ENCODE measurements around the gene C12orf57. TPM values are rescaled to one million over a fixed set of nuclear protein-coding genes. Genes with fewer than 3 reads are reported as not detected.
A peak's percentile ranks its signal among the peaks of the same experiment; 100 is the strongest.

C12orf57 gene
- total and polyA plus RNA-seq, 10 of the 15 experiments (the other 5 are each of a cell fraction or from before 2014, with no cell fraction given): 64.5 to 377 (median 211) TPM

DNA sequence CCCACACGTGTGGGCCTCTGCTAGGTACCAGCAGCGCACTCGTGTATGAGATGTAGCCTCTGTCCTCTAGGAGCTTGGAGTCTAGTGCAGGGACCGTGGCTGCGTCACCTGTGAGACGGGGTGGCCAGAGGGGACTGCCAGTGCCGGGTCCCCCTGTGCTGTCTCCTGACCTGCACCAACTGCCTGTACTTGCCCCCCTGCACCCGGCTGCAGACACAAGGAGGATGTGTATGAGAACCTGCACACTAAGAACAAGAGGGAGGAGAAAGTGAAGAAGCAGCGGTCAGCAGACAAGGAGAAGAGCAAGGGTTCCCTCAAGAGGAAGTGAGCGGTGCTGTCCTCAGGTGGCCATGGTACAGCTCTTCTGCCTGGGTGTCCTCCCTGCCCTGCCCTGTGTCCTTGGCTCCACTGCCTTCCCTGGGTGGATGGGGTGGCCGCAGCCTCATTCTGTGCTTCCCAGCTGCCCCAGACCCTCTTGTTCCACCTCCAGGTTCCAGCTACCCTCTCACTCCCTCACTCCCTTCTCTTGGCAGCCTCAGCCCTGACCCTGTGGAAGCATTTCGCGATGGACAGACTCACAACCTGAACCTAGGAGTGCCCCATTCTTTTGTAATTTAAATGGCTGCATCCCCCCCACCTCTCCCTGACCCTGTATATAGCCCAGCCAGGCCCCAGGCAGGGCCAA, 16.9 kb downstream of the C12orf57 start (continued):
- TF ChIP-seq SREBF2 (IDR thresholded peaks at IDR 0.05; ENCODE audit: low read length) (no peak), TCF12 (IDR thresholded peaks at IDR 0.05; ENCODE audit: low read depth, low read length) (no peak), SIN3A (IDR thresholded peaks at IDR 0.05; ENCODE audit: low read depth, low read length) (no peak), POLR2AphosphoS5 (IDR thresholded peaks at IDR 0.05; ENCODE audit: low read length) (peak; percentile 32; the same call in 1 of the 2 replicates), RELA (IDR thresholded peaks at IDR 0.05; ENCODE audit: borderline replicate concordance, partially characterized antibody) (no peak), HDAC6 (IDR thresholded peaks at IDR 0.05; ENCODE audit: unreplicated experiment) (no peak), BCL11A (IDR thresholded peaks at IDR 0.05; ENCODE audit: low read depth, low read length) (no peak), ESRRA (IDR thresholded peaks at IDR 0.05; ENCODE audit: low read length) (no peak), RUNX3 (IDR thresholded peaks at IDR 0.05; ENCODE audit: low read length) (no peak), EGR1 (IDR thresholded peaks at IDR 0.05; ENCODE audit: borderline replicate concordance in 1 of 2, low read depth in 2 of 2, low read length in 2 of 2) (no peak), SPI1 (IDR thresholded peaks at IDR 0.05; ENCODE audit: borderline replicate concordance, insufficient read depth, low read depth, low read length) (peak; percentile 84), FOXM1 (IDR thresholded peaks at IDR 0.05; ENCODE audit: low read depth, low read length) (no peak), RB1 (IDR thresholded peaks at IDR 0.05; ENCODE audit: borderline replicate concordance) (no peak), YY1 (IDR thresholded peaks at IDR 0.05; ENCODE audit: low read depth, low read length) (peak; percentile 60), RBBP5 (conservative IDR thresholded peaks at IDR 0.05) (no peak), ZNF384 (IDR thresholded peaks at IDR 0.05; ENCODE audit: borderline replicate concordance, low read depth, low read length) (no peak), ZNF592 (IDR thresholded peaks at IDR 0.05) (no peak), STAT3 (IDR thresholded peaks at IDR 0.05; ENCODE audit: low read depth, low read length) (no peak), POU2F2 (IDR thresholded peaks at IDR 0.05; ENCODE audit: borderline replicate concordance, low read depth, low read length) (peak; percentile 57; the same call in 2 of the 3 replicates), EZH2 (IDR thresholded peaks at IDR 0.05; ENCODE audit: borderline replicate concordance, control insufficient read depth, low read depth, low read length) (no peak), ZNF217 (IDR thresholded peaks at IDR 0.05) (no peak)
- TF ChIP-seq, protein P1, sequence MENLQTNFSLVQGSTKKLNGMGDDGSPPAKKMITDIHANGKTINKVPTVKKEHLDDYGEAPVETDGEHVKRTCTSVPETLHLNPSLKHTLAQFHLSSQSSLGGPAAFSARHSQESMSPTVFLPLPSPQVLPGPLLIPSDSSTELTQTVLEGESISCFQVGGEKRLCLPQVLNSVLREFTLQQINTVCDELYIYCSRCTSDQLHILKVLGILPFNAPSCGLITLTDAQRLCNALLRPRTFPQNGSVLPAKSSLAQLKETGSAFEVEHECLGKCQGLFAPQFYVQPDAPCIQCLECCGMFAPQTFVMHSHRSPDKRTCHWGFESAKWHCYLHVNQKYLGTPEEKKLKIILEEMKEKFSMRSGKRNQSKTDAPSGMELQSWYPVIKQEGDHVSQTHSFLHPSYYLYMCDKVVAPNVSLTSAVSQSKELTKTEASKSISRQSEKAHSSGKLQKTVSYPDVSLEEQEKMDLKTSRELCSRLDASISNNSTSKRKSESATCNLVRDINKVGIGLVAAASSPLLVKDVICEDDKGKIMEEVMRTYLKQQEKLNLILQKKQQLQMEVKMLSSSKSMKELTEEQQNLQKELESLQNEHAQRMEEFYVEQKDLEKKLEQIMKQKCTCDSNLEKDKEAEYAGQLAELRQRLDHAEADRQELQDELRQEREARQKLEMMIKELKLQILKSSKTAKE (IDR thresholded peaks at IDR 0.05; ENCODE audit: low read depth, poor library complexity, severe bottlenecking): no peak
- TF ChIP-seq, protein P2, sequence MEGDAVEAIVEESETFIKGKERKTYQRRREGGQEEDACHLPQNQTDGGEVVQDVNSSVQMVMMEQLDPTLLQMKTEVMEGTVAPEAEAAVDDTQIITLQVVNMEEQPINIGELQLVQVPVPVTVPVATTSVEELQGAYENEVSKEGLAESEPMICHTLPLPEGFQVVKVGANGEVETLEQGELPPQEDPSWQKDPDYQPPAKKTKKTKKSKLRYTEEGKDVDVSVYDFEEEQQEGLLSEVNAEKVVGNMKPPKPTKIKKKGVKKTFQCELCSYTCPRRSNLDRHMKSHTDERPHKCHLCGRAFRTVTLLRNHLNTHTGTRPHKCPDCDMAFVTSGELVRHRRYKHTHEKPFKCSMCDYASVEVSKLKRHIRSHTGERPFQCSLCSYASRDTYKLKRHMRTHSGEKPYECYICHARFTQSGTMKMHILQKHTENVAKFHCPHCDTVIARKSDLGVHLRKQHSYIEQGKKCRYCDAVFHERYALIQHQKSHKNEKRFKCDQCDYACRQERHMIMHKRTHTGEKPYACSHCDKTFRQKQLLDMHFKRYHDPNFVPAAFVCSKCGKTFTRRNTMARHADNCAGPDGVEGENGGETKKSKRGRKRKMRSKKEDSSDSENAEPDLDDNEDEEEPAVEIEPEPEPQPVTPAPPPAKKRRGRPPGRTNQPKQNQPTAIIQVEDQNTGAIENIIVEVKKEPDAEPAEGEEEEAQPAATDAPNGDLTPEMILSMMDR (IDR thresholded peaks at IDR 0.05 in 2 of 3, conservative IDR thresholded peaks at IDR 0.05 in 1 of 3; ENCODE audit: control insufficient read depth in 2 of 3, extremely low read depth in 1 of 3, insufficient read depth in 1 of 3, low read depth in 3 of 3, low read length in 3 of 3): peak; percentile 55 to 85 (median 63); a peak in 5 of 6 replicates

All from GM12878 (cell line).